Heart right ventricle (tissue), 16 donors: ENCODE measurements around the gene ZNF584. TPM values are rescaled to one million over a fixed set of nuclear protein-coding genes. Genes with fewer than 3 reads are reported as not detected.

ENCODE experiments used
- ATAC-seq, 8 donors: fragments of 200-7000 bp; cut with Tn5 transposase; one replicate each; pipeline ENCODE4 v1.9.1; 2020; ENCODE audit warnings: mild to moderate bottlenecking in 8 of 8, moderate library complexity in 8 of 8, moderate number of reproducible peaks in 1 of 8
- DNase-seq, 2 donors: peaks; one replicate each; pipeline ENCODE4 v3.0.0-alpha.2; 2020
- H3K27ac ChIP-seq, 10 donors: fragments of 200-600 bp; sonication (generic) in 2 of 10; one replicate each; pipeline versions ENCODE4 v1.5.0 to v1.8.0; 2020 to 2022; ENCODE audit warnings: mild to moderate bottlenecking in 3 of 10
- H3K27me3 ChIP-seq, 7 donors: fragments of 200-600 bp; one replicate each; pipeline ENCODE4 v1.8.0; 2021 to 2022; ENCODE audit warnings: mild to moderate bottlenecking in 2 of 7
- H3K36me3 ChIP-seq, 9 donors: fragments of 200-600 bp; sonication (generic) in 1 of 9; one replicate each; pipeline versions ENCODE4 v1.5.0 to v1.8.0; 2020 to 2022; ENCODE audit warnings: mild to moderate bottlenecking in 2 of 9
- H3K4me1 ChIP-seq, 9 donors: fragments of 200-600 bp; sonication (generic) in 1 of 9; one replicate each; pipeline versions ENCODE4 v1.5.0 to v1.8.0; 2020 to 2022; ENCODE audit warnings: mild to moderate bottlenecking in 4 of 9
- H3K4me3 ChIP-seq, 10 donors: fragments of 200-600 bp; sonication (generic) in 2 of 10; one replicate each; pipeline versions ENCODE4 v1.5.0 to v1.8.0; 2020 to 2022; ENCODE audit warnings: mild to moderate bottlenecking in 7 of 10, moderate library complexity in 2 of 10
- H3K9me3 ChIP-seq, 11 donors: fragments of 200-600 bp in 10 of 11; sonication (generic) in 2 of 11; one replicate each; pipeline versions ENCODE4 v1.5.0 to v1.8.0; 2013 to 2022; ENCODE audit warnings: mild to moderate bottlenecking in 2 of 11, control low read depth in 1 of 11, moderate library complexity in 1 of 11
- CTCF ChIP-seq, 9 donors: fragments of 200-600 bp; sonication (generic) in 2 of 9; IDR thresholded peaks; one replicate each; pipeline versions ENCODE4 v1.5.0 to v1.8.0; 2021 to 2022; ENCODE audit warnings: antibody characterized with exemption in 9 of 9, mild to moderate bottlenecking in 5 of 9, moderate library complexity in 1 of 9
- WGBS, 2 donors: extraction: QIAGEN DNeasy Blood & Tissue Kit; methylation state at CpG; one replicate each; pipeline ENCODE4 v1.1.7; 2013; ENCODE audit warnings: inconsistent platforms in 1 of 2; 5-methylcytosine and 5-hydroxymethylcytosine counted together
- intact Hi-C, 10 donors: fragments of 100-400 bp; cut with DNase I; formaldehyde crosslinking; loops; one replicate each; pipeline versions ENCODE4 v1.11.1 to v1.14.2; 2022
- polyA plus RNA-seq, 2 donors: library from polyadenylated mRNA; stranded (reverse); fragments of 200-250 nt; gene quantifications; one replicate each; pipeline ENCODE4 v1.2.3, GENCODE V29; 2013
- total RNA-seq, 10 donors: library from RNA; stranded (reverse); fragmentation: NEBNext Ultra II Directional in 3 of 10; extraction: Animal tissue kit (Norgen Biotek cat#: 25700) in 3 of 10; gene quantifications; one replicate each; pipeline versions ENCODE4 v1.2.1 to v1.2.4, GENCODE V29; 2021 to 2023
- donor health status: Arrhythmogenic right ventricular cardiomyopathy.
- donor health status: ischemic (EF 13 %, LVEDD 7.1; RV severe dilation, severe dysfunction).
- donor health status: healthy with polysubstance abuse.
- donor health status: DM: no; HTN: yes; CAD: no.
- donor health status: DM: no; HTN: no; CAD: no.
- donor health status: ischemic (EF 25% LVEDD 6.9; RV normal size, moderate dysfunction).
- donor health status: ischemic (EF 25% LVEDD 5.7; RV mildly dilated, moderate dysfunction).
- donor health status: healthy.
- donor health status: DM: yes; HTN: yes; CAD: no.
- donor health status: Ischemic cardiomyopathy.
- donor health status: ischemic (EF 35%, LVEDD 5.7; RV mildly dilated, moderate dysfunction).
- donor health status: nonischemic (EF 11% LVEDD 7.7; RV severe dilation, severe dysfunction).
- donor health status: DM: yes; HTN: yes; CAD: no.
- donor health status: PGD.
- donor health status: ischemic (EF 29% LVEDD 5.4; RV normal size, mild dysfunction).
- donor health status: nonischemic (EF 23%, LVEDD 6.1; RV moderate dilation, normal function).

Gene ZNF584
- total and polyA plus RNA-seq, 12 donors = 6.5 to 20.4 (median 16.7) TPM

GRCh38 chr19:58382997-58383603 lies 25.3 kb upstream of the ZNF584 start:
- H3K36me3 ChIP-seq = peaks cover 0 to 3% (median 1%) of the 10 kb centered on the region in 9 donors
- no peaks in the 10 kb centered on the region for H3K27me3 ChIP-seq
- 91 to 92% methylated on average over 6 of the region's 6 CpGs for WGBS, 2 donors
- no peak for DNase-seq
- intact Hi-C loops = no loop called here
- H3K4me3 ChIP-seq = no peak overlapping the region
- TF ChIP-seq CTCF (IDR thresholded peaks at IDR 0.05) = no peak
- H3K4me1 ChIP-seq = peaks cover 21 to 51% (median 38%) of the 10 kb centered on the region in 9 donors
- no peaks in the 10 kb centered on the region for H3K9me3 ChIP-seq
- H3K27ac ChIP-seq = no peak overlapping the region
- no peak for ATAC-seq

- intact Hi-C loops = no loop called here
- ATAC-seq = no peak
- Histone ChIP-seq H3K9me3 (no peaks in the 10 kb centered on the region), H3K36me3 (peaks cover 0 to 26% (median 6%) of the 10 kb centered on the region in 9 donors), H3K4me3 (peak overlapping the region in 7 of 10 donors; percentile 63 to 92 (median 87)), H3K27ac (peak overlapping the region in 6 of 10 donors; percentile 92 to 99 (median 98)), H3K27me3 (no peaks in the 10 kb centered on the region), H3K4me1 (peaks cover 17 to 57% (median 39%) of the 10 kb centered on the region in 9 donors)
- DNase-seq = no peak
- no peak for TF ChIP-seq CTCF (IDR thresholded peaks at IDR 0.05)
- 87 to 88% methylated on average over 9 of the region's 9 CpGs for WGBS, 2 donors
These were observed 23.0 kb upstream of the ZNF584 start for GRCh38 chr19:58385313-58385890.

GRCh38 chr19:58385891-58386575 lies 22.4 kb upstream of the ZNF584 start:
- DNase-seq (no peak), ATAC-seq (peak; percentile 2 to 32 (median 6))
- Histone ChIP-seq H3K27me3 (no peaks in the 10 kb centered on the region), H3K27ac (peak overlapping the region; percentile 90 to 100 (median 98)), H3K4me3 (peak overlapping the region; percentile 63 to 92 (median 86)), H3K4me1 (peaks cover 17 to 60% (median 39%) of the 10 kb centered on the region in 9 donors), H3K36me3 (peaks cover 0 to 32% (median 10%) of the 10 kb centered on the region in 9 donors), H3K9me3 (no peaks in the 10 kb centered on the region)
- TF ChIP-seq CTCF (IDR thresholded peaks at IDR 0.05) = no peak
- intact Hi-C loops = loop anchor here in 2 of 10 donors (2.0 kb wide), 2 partner anchors 15 to 59 kb away; partner anchors contain the start of gene ZSCAN22 (in 1 of the 2)
- 11 to 15% methylated on average over 32 to 36 of the region's 36 CpGs for WGBS, 2 donors

- 0% methylated on average over 64 of the region's 64 CpGs for whole genome bisulfite sequencing, 2 donors
- TF ChIP-seq CTCF (IDR thresholded peaks at IDR 0.05) = no peak
- peaks cover 14 to 54% (median 35%) of the 10 kb centered on the region in 9 donors for H3K4me1 ChIP-seq
These were observed 21.7 kb upstream of the ZNF584 start, which contains the start of gene RPS5 for GRCh38 chr19:58386576-58387337. Gene RPS5, plus strand, starts transcription at chr19:58387269. Its CDS starts 869 bp downstream, at chr19:58388138.

More at GRCh38 chr19:58386576-58387337, 21.7 kb upstream of the ZNF584 start, which contains the start of gene RPS5:
- Histone ChIP-seq H3K4me3 (peak within 1 kb of the TSS; percentile 63 to 92 (median 86)), H3K27ac (peak within 1 kb of the TSS; percentile 90 to 100 (median 98)), H3K27me3 (no peaks in the 10 kb centered on the region), H3K9me3 (no peaks in the 10 kb centered on the region), H3K36me3 (peaks cover 0 to 40% (median 16%) of the 10 kb centered on the region in 9 donors)
- peak; percentile 93 to 98 (median 97) for ATAC-seq
- intact Hi-C loops = loop anchor here in 2 of 10 donors (2.0 kb wide), 2 partner anchors 14 to 60 kb away; partner anchors contain the start of gene ZSCAN22 (in 1 of the 2)
- peak; percentile 94 to 97 for DNase-seq
